Gastroesophageal sphincter (tissue), 3 donors: Measurements from ENCODE around the gene IGHMBP2.

Experiments
- EP300 ChIP-seq: sonication (generic); formaldehyde crosslinking; IDR thresholded peaks from one replicate; pipeline ENCODE4 v1.6.1; 2017; ENCODE audit warnings: antibody characterized with exemption, mild to moderate bottlenecking
- POLR2A ChIP-seq, 2 donors: fragments of 450-650 bp; IDR thresholded peaks; one replicate each; pipeline ENCODE4 v1.6.1; 2017; ENCODE audit warnings: antibody characterized with exemption in 2 of 2, mild to moderate bottlenecking in 2 of 2, moderate library complexity in 1 of 2
- POLR2AphosphoS5 ChIP-seq: sonication (generic); formaldehyde crosslinking; IDR thresholded peaks from one replicate; pipeline ENCODE4 v1.6.1; 2017; ENCODE audit warnings: antibody characterized with exemption
- TF ChIP-seq, protein P1 (sequence below), 4 experiments: fragments of 200-600 bp in 2 of 4; fragments of 450-650 bp in 2 of 4; sonication (generic) in 1 of 4; IDR thresholded peaks; one replicate each; pipeline ENCODE4 v1.5.1; 2017 to 2019; ENCODE audit warnings: antibody characterized with exemption in 4 of 4, mild to moderate bottlenecking in 2 of 4, moderate library complexity in 2 of 4

GRCh38 chr11:68859123-68859522, 44.6 kb upstream of the IGHMBP2 start:
- TF ChIP-seq POLR2AphosphoS5 (no peak), POLR2A (IDR thresholded peaks at IDR 0.05) (no peak), EP300 (no peak)
- TF ChIP-seq, protein P1, sequence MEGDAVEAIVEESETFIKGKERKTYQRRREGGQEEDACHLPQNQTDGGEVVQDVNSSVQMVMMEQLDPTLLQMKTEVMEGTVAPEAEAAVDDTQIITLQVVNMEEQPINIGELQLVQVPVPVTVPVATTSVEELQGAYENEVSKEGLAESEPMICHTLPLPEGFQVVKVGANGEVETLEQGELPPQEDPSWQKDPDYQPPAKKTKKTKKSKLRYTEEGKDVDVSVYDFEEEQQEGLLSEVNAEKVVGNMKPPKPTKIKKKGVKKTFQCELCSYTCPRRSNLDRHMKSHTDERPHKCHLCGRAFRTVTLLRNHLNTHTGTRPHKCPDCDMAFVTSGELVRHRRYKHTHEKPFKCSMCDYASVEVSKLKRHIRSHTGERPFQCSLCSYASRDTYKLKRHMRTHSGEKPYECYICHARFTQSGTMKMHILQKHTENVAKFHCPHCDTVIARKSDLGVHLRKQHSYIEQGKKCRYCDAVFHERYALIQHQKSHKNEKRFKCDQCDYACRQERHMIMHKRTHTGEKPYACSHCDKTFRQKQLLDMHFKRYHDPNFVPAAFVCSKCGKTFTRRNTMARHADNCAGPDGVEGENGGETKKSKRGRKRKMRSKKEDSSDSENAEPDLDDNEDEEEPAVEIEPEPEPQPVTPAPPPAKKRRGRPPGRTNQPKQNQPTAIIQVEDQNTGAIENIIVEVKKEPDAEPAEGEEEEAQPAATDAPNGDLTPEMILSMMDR (IDR thresholded peaks at IDR 0.05) = no peak
